ENCODE measurements around the gene SAP30BP. TPM values are rescaled to one million over a fixed set of nuclear protein-coding genes. Genes with fewer than 3 reads are reported as not detected.

Gene SAP30BP
- total and polyA plus RNA-seq, 2 donors (not counting 1 experiment from before 2014, with no cell fraction given) = 143 to 148 TPM

DNA sequence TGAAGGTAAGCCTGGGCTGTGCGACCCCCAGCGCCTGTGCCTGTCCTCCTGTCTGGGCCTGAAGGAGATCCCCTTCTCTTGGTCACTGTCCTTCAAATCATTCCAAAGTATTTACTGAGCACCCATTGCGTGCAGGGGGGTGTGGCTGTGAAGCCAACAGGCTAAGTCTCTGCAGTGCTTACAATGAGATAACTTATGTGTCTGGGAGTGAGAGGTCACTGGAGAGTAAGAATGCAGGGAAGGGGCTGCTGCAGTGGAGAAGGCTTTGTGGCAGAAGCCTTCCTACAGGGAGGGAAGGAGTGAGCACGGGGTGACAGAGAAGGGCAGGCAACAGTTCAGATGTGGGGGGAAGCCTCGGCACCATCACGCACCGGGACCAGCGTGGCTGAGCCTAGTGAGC lies 45.1 kb upstream of the SAP30BP start:
- no peak for DNase-seq

DNA sequence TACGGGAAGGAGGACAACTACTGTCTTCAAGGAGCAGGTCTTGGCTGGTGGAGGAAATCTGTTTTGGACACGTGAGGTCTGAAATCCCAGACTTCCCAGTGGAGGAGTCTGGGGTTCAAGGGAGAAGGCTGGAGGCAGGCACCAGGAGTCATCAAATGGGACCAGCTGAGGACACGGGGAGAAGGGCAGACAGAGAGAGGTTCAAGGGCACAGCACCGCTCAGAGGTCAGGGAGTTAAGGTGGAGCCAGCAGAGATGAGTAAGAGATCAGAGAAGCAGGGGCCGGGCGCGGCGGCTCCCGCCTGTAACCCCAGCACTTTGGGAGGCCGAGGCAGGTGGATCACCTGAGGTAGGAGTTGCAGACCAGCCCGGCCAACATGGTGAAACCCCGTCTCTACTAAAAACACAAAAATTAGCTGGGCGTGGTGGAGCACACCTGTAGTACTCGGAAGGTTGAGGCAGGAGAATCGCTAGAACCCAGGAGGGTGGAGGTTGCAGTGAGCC lies 44.3 kb upstream of the SAP30BP start:
- H3K36me3 ChIP-seq (replicated peaks in 1 of 2; ENCODE audit: control extremely low read depth in 1 of 2, control insufficient read depth in 1 of 2, extremely low read depth in 1 of 2, insufficient read depth in 2 of 2, low read length in 1 of 2) = peaks cover 0 to 61% of the 10 kb centered on the region in 2 experiments

More for the DNA sequence above, 45.1 kb upstream of the SAP30BP start:
- peaks cover 2% of the 10 kb centered on the region for H3K4me1 Mint-ChIP-seq
- Histone ChIP-seq H3K4me2 (replicated peaks; ENCODE audit: low read depth, low read length, poor library complexity, severe bottlenecking) (no peak overlapping the region), H3K9me3 (ENCODE audit: control extremely low read depth in 1 of 3, control insufficient read depth in 2 of 3, insufficient read depth in 1 of 3, low read length in 2 of 3) (no peaks in the 10 kb centered on the region), H3K27ac (ENCODE audit: low read length in 2 of 2) (no peak overlapping the region), H3K36me3 (replicated peaks in 1 of 2; ENCODE audit: control extremely low read depth in 1 of 2, control insufficient read depth in 1 of 2, extremely low read depth in 1 of 2, insufficient read depth in 2 of 2, low read length in 1 of 2) (peaks cover 0 to 68% of the 10 kb centered on the region in 2 experiments), H4K20me1 (ENCODE audit: control insufficient read depth, insufficient read depth, low read length, poor library complexity, severe bottlenecking) (no peaks in the 10 kb centered on the region), H2AFZ (ENCODE audit: insufficient read depth, low read depth, low read length, poor library complexity, severe bottlenecking) (no peak overlapping the region), H3K27me3 (replicated peaks in 1 of 4; ENCODE audit: control extremely low read depth in 1 of 4, control insufficient read depth in 3 of 4, insufficient read depth in 4 of 4, low read length in 3 of 4) (no peaks in the 10 kb centered on the region), H3K4me3 (ENCODE audit: control extremely low read depth in 1 of 5, extremely low read depth in 1 of 5, insufficient read depth in 1 of 5, low read depth in 2 of 5, low read length in 4 of 5) (no peak overlapping the region), H3K79me2 (ENCODE audit: control insufficient read depth, insufficient read depth, low read length) (no peaks in the 10 kb centered on the region), H3K9ac (ENCODE audit: low read length) (no peak overlapping the region), H3K4me1 (ENCODE audit: control insufficient read depth in 2 of 2, insufficient read depth in 2 of 2, low read length in 2 of 2) (no peaks in the 10 kb centered on the region)
- ChIA-PET CTCF (interaction anchor here (1.1 to 3.7 kb wide), 4 partner anchors 11 to 126 kb away, joined by 3 to 27 read pairs (median 14); partner anchors contain the start of gene SMIM5), POLR2A (no interaction called here)
- intact Hi-C loops (cut with micrococcal nuclease) = no loop called here
- no peak overlapping the region for H3K4me3 Mint-ChIP-seq
- TF ChIP-seq CTCF (IDR thresholded peaks at IDR 0.05) (no peak), EZH2 (IDR thresholded peaks at IDR 0.05; ENCODE audit: borderline replicate concordance, insufficient read depth, low read depth, low read length, poor library complexity, severe bottlenecking) (no peak)
- no peaks in the 10 kb centered on the region for H3K9me3 Mint-ChIP-seq (ENCODE audit: insufficient read depth)
- peak overlapping the region; percentile 8 for H3K27ac Mint-ChIP-seq
- no peaks in the 10 kb centered on the region for H3K27me3 Mint-ChIP-seq
- 92% methylated on average over 6 of the region's 8 CpGs for WGBS (ENCODE audit: insufficient coverage)
- no peak for ATAC-seq (ENCODE audit: low read depth)

More for the DNA sequence above, 44.3 kb upstream of the SAP30BP start:
- H3K27me3 Mint-ChIP-seq = no peaks in the 10 kb centered on the region
- TF ChIP-seq CTCF (IDR thresholded peaks at IDR 0.05) = no peak
- TF ChIP-seq EZH2 (IDR thresholded peaks at IDR 0.05; ENCODE audit: borderline replicate concordance, insufficient read depth, low read depth, low read length, poor library complexity, severe bottlenecking) = no peak
- Histone ChIP-seq H3K4me3 (ENCODE audit: control extremely low read depth in 1 of 5, extremely low read depth in 1 of 5, insufficient read depth in 1 of 5, low read depth in 2 of 5, low read length in 4 of 5) (no peak overlapping the region), H3K9me3 (ENCODE audit: control extremely low read depth in 1 of 3, control insufficient read depth in 2 of 3, insufficient read depth in 1 of 3, low read length in 2 of 3) (no peaks in the 10 kb centered on the region), H3K27me3 (replicated peaks in 1 of 4; ENCODE audit: control extremely low read depth in 1 of 4, control insufficient read depth in 3 of 4, insufficient read depth in 4 of 4, low read length in 3 of 4) (no peaks in the 10 kb centered on the region), H3K79me2 (ENCODE audit: control insufficient read depth, insufficient read depth, low read length) (no peaks in the 10 kb centered on the region), H4K20me1 (ENCODE audit: control insufficient read depth, insufficient read depth, low read length, poor library complexity, severe bottlenecking) (no peaks in the 10 kb centered on the region), H2AFZ (ENCODE audit: insufficient read depth, low read depth, low read length, poor library complexity, severe bottlenecking) (no peak overlapping the region), H3K4me1 (ENCODE audit: control insufficient read depth in 2 of 2, insufficient read depth in 2 of 2, low read length in 2 of 2) (no peaks in the 10 kb centered on the region), H3K27ac (ENCODE audit: low read length in 2 of 2) (no peak overlapping the region), H3K4me2 (replicated peaks; ENCODE audit: low read depth, low read length, poor library complexity, severe bottlenecking) (no peak overlapping the region), H3K9ac (ENCODE audit: low read length) (no peak overlapping the region)
- no peak overlapping the region for H3K27ac Mint-ChIP-seq
- DNase-seq = no peak
- no peak for ATAC-seq (ENCODE audit: low read depth)
- intact Hi-C loops (cut with micrococcal nuclease) = no loop called here
- POLR2A ChIA-PET = no interaction called here
- no peaks in the 10 kb centered on the region for H3K9me3 Mint-ChIP-seq (ENCODE audit: insufficient read depth)
- WGBS (ENCODE audit: insufficient coverage) = 92% methylated on average over 15 of the region's 15 CpGs
- H3K4me3 Mint-ChIP-seq = no peak overlapping the region
- H3K4me1 Mint-ChIP-seq = peaks cover 2% of the 10 kb centered on the region
- CTCF ChIA-PET = interaction anchor here (3.7 to 19.7 kb wide), 2 partner anchors 11 to 125 kb away, joined by 27 to 389 read pairs; partner anchors contain the start of gene SMIM5
